Measurements from ENCODE around the gene TMEFF2. TPM values are rescaled to one million over a fixed set of nuclear protein-coding genes. Genes with fewer than 3 reads are reported as not detected.

Gene TMEFF2
- total and polyA plus RNA-seq, 10 of the 15 experiments (the other 5 are each of a cell fraction or from before 2014, with no cell fraction given): not detected

DNA sequence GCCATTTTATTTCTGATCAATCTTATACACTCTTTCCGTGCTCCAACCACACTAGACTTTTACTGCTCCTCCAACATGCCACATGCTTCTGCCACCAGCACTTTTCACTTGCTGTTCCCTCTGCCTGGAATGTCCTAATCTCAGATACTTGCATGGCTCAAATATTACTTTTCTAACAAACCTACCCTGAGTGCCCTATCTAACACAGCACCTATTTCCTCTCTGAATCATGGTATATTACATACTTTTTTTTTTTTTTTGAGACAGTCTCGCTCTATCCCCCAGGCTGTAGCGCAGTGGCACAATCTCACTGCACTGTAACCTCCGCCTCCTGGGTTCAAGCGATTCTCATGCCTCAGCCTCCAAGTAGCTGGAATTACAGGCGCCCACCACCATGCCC, 181.5 kb downstream of the TMEFF2 start (continued):
- TF ChIP-seq, protein P1, sequence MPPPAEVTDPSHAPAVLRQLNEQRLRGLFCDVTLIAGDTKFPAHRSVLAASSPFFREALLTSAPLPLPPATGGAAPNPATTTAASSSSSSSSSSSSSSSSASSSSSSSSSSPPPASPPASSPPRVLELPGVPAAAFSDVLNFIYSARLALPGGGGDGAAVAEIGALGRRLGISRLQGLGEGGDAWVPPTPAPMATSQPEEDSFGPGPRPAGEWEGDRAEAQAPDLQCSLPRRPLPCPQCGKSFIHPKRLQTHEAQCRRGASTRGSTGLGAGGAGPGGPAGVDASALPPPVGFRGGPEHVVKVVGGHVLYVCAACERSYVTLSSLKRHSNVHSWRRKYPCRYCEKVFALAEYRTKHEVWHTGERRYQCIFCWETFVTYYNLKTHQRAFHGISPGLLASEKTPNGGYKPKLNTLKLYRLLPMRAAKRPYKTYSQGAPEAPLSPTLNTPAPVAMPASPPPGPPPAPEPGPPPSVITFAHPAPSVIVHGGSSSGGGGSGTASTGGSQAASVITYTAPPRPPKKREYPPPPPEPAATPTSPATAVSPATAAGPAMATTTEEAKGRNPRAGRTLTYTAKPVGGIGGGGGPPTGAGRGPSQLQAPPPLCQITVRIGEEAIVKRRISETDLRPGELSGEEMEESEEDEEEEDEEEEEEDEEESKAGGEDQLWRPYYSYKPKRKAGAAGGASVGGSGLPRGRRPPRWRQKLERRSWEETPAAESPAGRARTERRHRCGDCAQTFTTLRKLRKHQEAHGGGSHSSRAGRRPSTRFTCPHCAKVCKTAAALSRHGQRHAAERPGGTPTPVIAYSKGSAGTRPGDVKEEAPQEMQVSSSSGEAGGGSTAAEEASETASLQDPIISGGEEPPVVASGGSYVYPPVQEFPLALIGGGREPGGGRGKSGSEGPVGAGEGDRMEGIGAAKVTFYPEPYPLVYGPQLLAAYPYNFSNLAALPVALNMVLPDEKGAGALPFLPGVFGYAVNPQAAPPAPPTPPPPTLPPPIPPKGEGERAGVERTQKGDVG (CRISPR knock-in tag; IDR thresholded peaks at IDR 0.05): no peak
- no peak for TF ChIP-seq ATF7 (IDR thresholded peaks at IDR 0.05; ENCODE audit: low read depth)

DNA sequence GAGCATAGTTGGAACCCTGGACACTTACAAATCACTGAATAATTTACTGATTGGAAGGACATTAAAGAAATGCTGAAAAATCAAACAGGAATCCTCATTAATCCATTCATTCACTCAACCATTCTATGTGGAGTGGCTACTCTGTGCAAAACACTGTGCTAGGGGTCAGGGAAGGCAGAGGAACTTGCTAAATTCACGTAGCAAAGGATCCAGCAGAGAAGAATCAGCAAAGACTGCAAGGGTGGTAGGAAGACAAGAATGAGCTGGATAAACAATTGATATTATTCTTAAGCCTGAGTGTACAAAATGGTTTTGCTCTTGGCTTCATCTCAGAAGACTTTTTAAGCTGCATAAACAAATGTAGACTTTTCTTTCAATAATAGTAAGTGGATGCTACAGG, 183.5 kb downstream of the TMEFF2 start:
- ChIA-PET CTCF (interaction anchor here (0.6 to 3.1 kb wide), 7 partner anchors 9 to 199 kb away, joined by 3 to 15 read pairs (median 4); no protein-coding TSS in a partner anchor), RAD21 (ENCODE audit: unreplicated experiment) (interaction anchor here (0.8 to 1.4 kb wide), 4 partner anchors 14 to 151 kb away, joined by 3 to 6 read pairs (median 4); no protein-coding TSS in a partner anchor), SMC1A (ENCODE audit: uncharacterized antibody, unreplicated experiment) (interaction anchor here (0.7 to 2.4 kb wide), 16 partner anchors 9 to 151 kb away, joined by 3 to 10 read pairs (median 4); no protein-coding TSS in a partner anchor), POLR2A (no interaction called here)
- DNase-seq (ENCODE audit: low read depth, low spot score): no peak
- Histone ChIP-seq H3K36me3 (ENCODE audit: control insufficient read depth in 2 of 2, insufficient read depth in 2 of 2, low read length in 1 of 2) (no peaks in the 10 kb centered on the region), H2AFZ (ENCODE audit: control insufficient read depth, low read depth, low read length) (no peak overlapping the region), H3K4me3 (no peak overlapping the region), H3K4me2 (ENCODE audit: control insufficient read depth, insufficient read depth) (no peak overlapping the region), H4K20me1 (ENCODE audit: control insufficient read depth, insufficient read depth) (no peaks in the 10 kb centered on the region), H3K4me1 (ENCODE audit: control insufficient read depth, insufficient read depth, low read length) (no peaks in the 10 kb centered on the region; the same call in 1 of the 2 replicates), H3K27me3 (replicated peaks in 1 of 2; ENCODE audit: control insufficient read depth in 2 of 2, insufficient read depth in 2 of 2, low read length in 1 of 2) (no peaks in the 10 kb centered on the region), H3K27ac (ENCODE audit: control insufficient read depth, insufficient read depth) (no peak overlapping the region), H3K9ac (ENCODE audit: control insufficient read depth, insufficient read depth, low read length) (no peak overlapping the region), H3K79me2 (ENCODE audit: control insufficient read depth, insufficient read depth, low read length) (no peaks in the 10 kb centered on the region), H3K9me3 (replicated peaks; ENCODE audit: control insufficient read depth, insufficient read depth, low read length) (no peaks in the 10 kb centered on the region)
- no peak for ATAC-seq
- BruUV-seq (replicated peaks): no TSS peak
- no peak for FAIRE-seq
- in situ Hi-C loops (cut with MboI) (no loop called here), intact Hi-C loops (cut with micrococcal nuclease; ENCODE audit: unreplicated experiment) (no loop called here)
- WGBS (ENCODE audit: insufficient coverage, insufficient replicate concordance, low lambda C conversion rate, missing lambda C conversion rate): 0% methylated on average over 1 of the region's 1 CpG
- TF ChIP-seq MXI1 (IDR thresholded peaks at IDR 0.05; ENCODE audit: low read depth, low read length): no peak
- no peak for TF ChIP-seq FOS (IDR thresholded peaks at IDR 0.05; ENCODE audit: borderline replicate concordance, extremely low read depth, insufficient read length)
- TF ChIP-seq SUPT20H (IDR thresholded peaks at IDR 0.05; ENCODE audit: borderline replicate concordance, control insufficient read depth, low read depth, low read length): no peak
- TF ChIP-seq, protein P2, sequence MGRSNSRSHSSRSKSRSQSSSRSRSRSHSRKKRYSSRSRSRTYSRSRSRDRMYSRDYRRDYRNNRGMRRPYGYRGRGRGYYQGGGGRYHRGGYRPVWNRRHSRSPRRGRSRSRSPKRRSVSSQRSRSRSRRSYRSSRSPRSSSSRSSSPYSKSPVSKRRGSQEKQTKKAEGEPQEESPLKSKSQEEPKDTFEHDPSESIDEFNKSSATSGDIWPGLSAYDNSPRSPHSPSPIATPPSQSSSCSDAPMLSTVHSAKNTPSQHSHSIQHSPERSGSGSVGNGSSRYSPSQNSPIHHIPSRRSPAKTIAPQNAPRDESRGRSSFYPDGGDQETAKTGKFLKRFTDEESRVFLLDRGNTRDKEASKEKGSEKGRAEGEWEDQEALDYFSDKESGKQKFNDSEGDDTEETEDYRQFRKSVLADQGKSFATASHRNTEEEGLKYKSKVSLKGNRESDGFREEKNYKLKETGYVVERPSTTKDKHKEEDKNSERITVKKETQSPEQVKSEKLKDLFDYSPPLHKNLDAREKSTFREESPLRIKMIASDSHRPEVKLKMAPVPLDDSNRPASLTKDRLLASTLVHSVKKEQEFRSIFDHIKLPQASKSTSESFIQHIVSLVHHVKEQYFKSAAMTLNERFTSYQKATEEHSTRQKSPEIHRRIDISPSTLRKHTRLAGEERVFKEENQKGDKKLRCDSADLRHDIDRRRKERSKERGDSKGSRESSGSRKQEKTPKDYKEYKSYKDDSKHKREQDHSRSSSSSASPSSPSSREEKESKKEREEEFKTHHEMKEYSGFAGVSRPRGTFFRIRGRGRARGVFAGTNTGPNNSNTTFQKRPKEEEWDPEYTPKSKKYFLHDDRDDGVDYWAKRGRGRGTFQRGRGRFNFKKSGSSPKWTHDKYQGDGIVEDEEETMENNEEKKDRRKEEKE (IDR thresholded peaks at IDR 0.05): no peak
- TF ChIP-seq SMC3 (IDR thresholded peaks at IDR 0.05; ENCODE audit: borderline replicate concordance, low read length): no peak
- TF ChIP-seq PAX8 (IDR thresholded peaks at IDR 0.05): no peak
- no peak for TF ChIP-seq DPF2 (IDR thresholded peaks at IDR 0.05)
- TF ChIP-seq, protein P3, sequence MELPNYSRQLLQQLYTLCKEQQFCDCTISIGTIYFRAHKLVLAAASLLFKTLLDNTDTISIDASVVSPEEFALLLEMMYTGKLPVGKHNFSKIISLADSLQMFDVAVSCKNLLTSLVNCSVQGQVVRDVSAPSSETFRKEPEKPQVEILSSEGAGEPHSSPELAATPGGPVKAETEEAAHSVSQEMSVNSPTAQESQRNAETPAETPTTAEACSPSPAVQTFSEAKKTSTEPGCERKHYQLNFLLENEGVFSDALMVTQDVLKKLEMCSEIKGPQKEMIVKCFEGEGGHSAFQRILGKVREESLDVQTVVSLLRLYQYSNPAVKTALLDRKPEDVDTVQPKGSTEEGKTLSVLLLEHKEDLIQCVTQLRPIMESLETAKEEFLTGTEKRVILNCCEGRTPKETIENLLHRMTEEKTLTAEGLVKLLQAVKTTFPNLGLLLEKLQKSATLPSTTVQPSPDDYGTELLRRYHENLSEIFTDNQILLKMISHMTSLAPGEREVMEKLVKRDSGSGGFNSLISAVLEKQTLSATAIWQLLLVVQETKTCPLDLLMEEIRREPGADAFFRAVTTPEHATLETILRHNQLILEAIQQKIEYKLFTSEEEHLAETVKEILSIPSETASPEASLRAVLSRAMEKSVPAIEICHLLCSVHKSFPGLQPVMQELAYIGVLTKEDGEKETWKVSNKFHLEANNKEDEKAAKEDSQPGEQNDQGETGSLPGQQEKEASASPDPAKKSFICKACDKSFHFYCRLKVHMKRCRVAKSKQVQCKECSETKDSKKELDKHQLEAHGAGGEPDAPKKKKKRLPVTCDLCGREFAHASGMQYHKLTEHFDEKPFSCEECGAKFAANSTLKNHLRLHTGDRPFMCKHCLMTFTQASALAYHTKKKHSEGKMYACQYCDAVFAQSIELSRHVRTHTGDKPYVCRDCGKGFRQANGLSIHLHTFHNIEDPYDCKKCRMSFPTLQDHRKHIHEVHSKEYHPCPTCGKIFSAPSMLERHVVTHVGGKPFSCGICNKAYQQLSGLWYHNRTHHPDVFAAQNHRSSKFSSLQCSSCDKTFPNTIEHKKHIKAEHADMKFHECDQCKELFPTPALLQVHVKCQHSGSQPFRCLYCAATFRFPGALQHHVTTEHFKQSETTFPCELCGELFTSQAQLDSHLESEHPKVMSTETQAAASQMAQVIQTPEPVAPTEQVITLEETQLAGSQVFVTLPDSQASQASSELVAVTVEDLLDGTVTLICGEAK (IDR thresholded peaks at IDR 0.05; ENCODE audit: borderline replicate concordance): no peak
- TF ChIP-seq MEF2B (IDR thresholded peaks at IDR 0.05; ENCODE audit: partially characterized antibody, poor library complexity, severe bottlenecking): no peak
